HEK293 (cell line): ENCODE data around the gene CFAP300.

Experiments used
- EGR2 ChIP-seq: fragments of 450-650 bp; formaldehyde crosslinking; IDR thresholded peaks from 2 replicates; pipeline ENCODE4 v1.5.1; 2016; ENCODE audit warnings: low read depth, missing biosample characterization, missing genetic modification characterization
- KLF8 ChIP-seq: fragments of 450-650 bp; formaldehyde crosslinking; IDR thresholded peaks from 2 replicates; pipeline ENCODE4 v1.5.1; 2016; ENCODE audit warnings: missing biosample characterization, missing genetic modification characterization
- MYNN ChIP-seq: fragments of 450-650 bp; formaldehyde crosslinking; IDR thresholded peaks from 2 replicates; pipeline ENCODE4 v1.5.1; 2016; ENCODE audit warnings: missing biosample characterization, missing genetic modification characterization, borderline replicate concordance
- PATZ1 ChIP-seq: fragments of 450-650 bp; formaldehyde crosslinking; IDR thresholded peaks from 2 replicates; pipeline ENCODE4 v1.5.1; 2016; ENCODE audit warnings: missing biosample characterization, missing genetic modification characterization
- PRDM10 ChIP-seq: fragments of 450-650 bp; formaldehyde crosslinking; IDR thresholded peaks from 2 replicates; pipeline ENCODE4 v1.5.1; 2016; ENCODE audit warnings: missing biosample characterization, missing genetic modification characterization
- SP2 ChIP-seq: fragments of 450-650 bp; formaldehyde crosslinking; IDR thresholded peaks from 2 replicates; pipeline ENCODE4 v1.5.1; 2016; ENCODE audit warnings: missing biosample characterization, missing genetic modification characterization
- SP3 ChIP-seq: fragments of 450-650 bp; formaldehyde crosslinking; IDR thresholded peaks from 2 replicates; pipeline ENCODE4 v1.5.1; 2016; ENCODE audit warnings: missing biosample characterization, missing genetic modification characterization
- SP7 ChIP-seq: fragments of 450-650 bp; formaldehyde crosslinking; IDR thresholded peaks from 2 replicates; pipeline ENCODE4 v1.5.1; 2016; ENCODE audit warnings: missing biosample characterization, missing genetic modification characterization
- TRIM28 ChIP-seq: IDR thresholded peaks from 2 replicates; pipeline ENCODE4 v1.6.1; 2011; ENCODE audit warnings: low read length, control low read depth, borderline replicate concordance
- WT1 ChIP-seq: fragments of 450-650 bp; formaldehyde crosslinking; IDR thresholded peaks from 2 replicates; pipeline ENCODE4 v1.5.1; 2016; ENCODE audit warnings: missing biosample characterization, missing genetic modification characterization
- ZBTB1 ChIP-seq: fragments of 450-650 bp; formaldehyde crosslinking; IDR thresholded peaks from 2 replicates; pipeline ENCODE4 v1.5.1; 2016; ENCODE audit warnings: missing biosample characterization, missing genetic modification characterization
- ZBTB26 ChIP-seq: fragments of 450-650 bp; formaldehyde crosslinking; optimal IDR thresholded peaks from 2 replicates; pipeline ENCODE3; 2016; ENCODE audit warnings: missing biosample characterization, mild to moderate bottlenecking, missing genetic modification characterization
- ZNF114 ChIP-seq: fragments of 450-650 bp; formaldehyde crosslinking; IDR thresholded peaks from 2 replicates; pipeline ENCODE4 v1.5.0; 2017; ENCODE audit warnings: missing biosample characterization, missing genetic modification characterization
- ZNF121 ChIP-seq: fragments of 450-650 bp; formaldehyde crosslinking; IDR thresholded peaks from 2 replicates; pipeline ENCODE4 v1.5.1; 2016; ENCODE audit warnings: missing biosample characterization, missing genetic modification characterization
- ZNF214 ChIP-seq: fragments of 450-650 bp; formaldehyde crosslinking; IDR thresholded peaks from 2 replicates; pipeline ENCODE4 v1.5.1; 2017; ENCODE audit warnings: missing biosample characterization, mild to moderate bottlenecking, missing genetic modification characterization, borderline replicate concordance
- ZNF223 ChIP-seq: fragments of 450-650 bp; formaldehyde crosslinking; IDR thresholded peaks from 2 replicates; pipeline ENCODE4 v1.5.1; 2016; ENCODE audit warnings: missing biosample characterization, missing genetic modification characterization
- ZNF280C ChIP-seq: fragments of 450-650 bp; formaldehyde crosslinking; IDR thresholded peaks from 2 replicates; pipeline ENCODE4 v1.5.1; 2016; ENCODE audit warnings: missing biosample characterization, missing genetic modification characterization
- ZNF350 ChIP-seq: fragments of 450-650 bp; formaldehyde crosslinking; IDR thresholded peaks from 2 replicates; pipeline ENCODE4 v1.5.0; 2017; ENCODE audit warnings: missing biosample characterization, mild to moderate bottlenecking, missing genetic modification characterization
- ZNF354C ChIP-seq: fragments of 450-650 bp; formaldehyde crosslinking; IDR thresholded peaks from 2 replicates; pipeline ENCODE4 v1.5.1; 2016; ENCODE audit warnings: missing biosample characterization, missing genetic modification characterization, low read depth, borderline replicate concordance
- ZNF366 ChIP-seq: fragments of 450-650 bp; formaldehyde crosslinking; conservative IDR thresholded peaks from 2 replicates; pipeline ENCODE4 v1.5.1; 2016; ENCODE audit warnings: missing biosample characterization, missing genetic modification characterization
- ZNF416 ChIP-seq: fragments of 450-650 bp; formaldehyde crosslinking; IDR thresholded peaks from 2 replicates; pipeline ENCODE4 v1.5.1; 2016; ENCODE audit warnings: missing biosample characterization, missing genetic modification characterization
- ZNF433 ChIP-seq: fragments of 450-650 bp; formaldehyde crosslinking; IDR thresholded peaks from 2 replicates; pipeline ENCODE4 v1.5.1; 2016; ENCODE audit warnings: missing biosample characterization, missing genetic modification characterization, low read depth
- ZNF514 ChIP-seq: fragments of 450-650 bp; formaldehyde crosslinking; IDR thresholded peaks from 2 replicates; pipeline ENCODE4 v1.5.1; 2016; ENCODE audit warnings: missing biosample characterization, missing genetic modification characterization
- ZNF548 ChIP-seq: fragments of 450-650 bp; formaldehyde crosslinking; IDR thresholded peaks from 2 replicates; pipeline ENCODE4 v1.5.1; 2016; ENCODE audit warnings: missing biosample characterization, missing genetic modification characterization
- ZNF610 ChIP-seq: fragments of 450-650 bp; formaldehyde crosslinking; IDR thresholded peaks from 2 replicates; pipeline ENCODE4 v1.5.1; 2016; ENCODE audit warnings: missing biosample characterization, missing genetic modification characterization, borderline replicate concordance
- ZNF654 ChIP-seq: fragments of 450-650 bp; formaldehyde crosslinking; IDR thresholded peaks from 2 replicates; pipeline ENCODE4 v1.5.1; 2016; ENCODE audit warnings: low read depth, missing biosample characterization, missing genetic modification characterization
- ZNF701 ChIP-seq: fragments of 450-650 bp; formaldehyde crosslinking; IDR thresholded peaks from 2 replicates; pipeline ENCODE4 v1.5.1; 2016; ENCODE audit warnings: missing biosample characterization, missing genetic modification characterization
- ZNF704 ChIP-seq: fragments of 450-650 bp; formaldehyde crosslinking; IDR thresholded peaks from 2 replicates; pipeline ENCODE4 v1.5.1; 2016; ENCODE audit warnings: missing biosample characterization, missing genetic modification characterization
- ZNF785 ChIP-seq: fragments of 450-650 bp; formaldehyde crosslinking; IDR thresholded peaks from 2 replicates; pipeline ENCODE4 v1.5.1; 2016; ENCODE audit warnings: missing biosample characterization, missing genetic modification characterization
- ZNF843 ChIP-seq: fragments of 450-650 bp; formaldehyde crosslinking; IDR thresholded peaks from 2 replicates; pipeline ENCODE4 v1.5.1; 2016; ENCODE audit warnings: missing biosample characterization, missing genetic modification characterization

Gene CFAP300

GRCh38 chr11:102109896-102110760 is 62.9 kb downstream of the CFAP300 start, which contains the start of gene YAP1 (continued):
- 0 out of 2 replicates have a peak, but pooled peaks have one; percentile 14 for TF ChIP-seq ZNF785
- 0 out of 2 replicates have a peak, but pooled peaks have one; percentile 28 for TF ChIP-seq ZBTB1
- peak; percentile 82 for TF ChIP-seq ZBTB26
- TF ChIP-seq ZNF701 (tag by site-specific recombination): no peak
- TF ChIP-seq MYNN (tag by site-specific recombination): no peak; the same call in 1 of the 2 replicates
- TF ChIP-seq ZNF548 (tag by site-specific recombination): no peak; the same call in 1 of the 2 replicates
- peak; percentile 92 for TF ChIP-seq SP7 (tag by site-specific recombination)
- TF ChIP-seq SP3: peak; percentile 82
- no peak for TF ChIP-seq ZNF280C
- TF ChIP-seq TRIM28: no peak
- TF ChIP-seq ZNF223 (tag by site-specific recombination): peak; percentile 25; the same call in 1 of the 2 replicates
- peak; percentile 86 for TF ChIP-seq ZNF366 (tag by site-specific recombination)
- 0 out of 2 replicates have a peak, but pooled peaks have one; percentile 53 for TF ChIP-seq ZNF610 (tag by site-specific recombination)
- no peak for TF ChIP-seq ZNF654 (tag by site-specific recombination)
- no peak for TF ChIP-seq ZNF354C (tag by site-specific recombination)
- TF ChIP-seq ZNF121 (tag by site-specific recombination): peak; percentile 34; the same call in 1 of the 2 replicates
- no peak for TF ChIP-seq ZNF704 (tag by site-specific recombination)
- TF ChIP-seq PATZ1: peak; percentile 78; the same call in 1 of the 2 replicates
- no peak for TF ChIP-seq ZNF350 (tag by site-specific recombination)
- TF ChIP-seq ZNF214: no peak
- 0 out of 2 replicates have a peak, but pooled peaks have one; percentile 22 for TF ChIP-seq EGR2 (tag by site-specific recombination)
- TF ChIP-seq ZNF843: no peak
- TF ChIP-seq ZNF114 (tag by site-specific recombination): no peak
- no peak for TF ChIP-seq ZNF416 (tag by site-specific recombination)
- TF ChIP-seq SP2 (tag by site-specific recombination): peak; percentile 65
- TF ChIP-seq PRDM10 (tag by site-specific recombination): peak; percentile 49
- TF ChIP-seq ZNF514: no peak
- TF ChIP-seq WT1: peak; percentile 70
- peak; percentile 97 for TF ChIP-seq KLF8 (tag by site-specific recombination)
- TF ChIP-seq ZNF433 (tag by site-specific recombination): no peak
